H9 (cell line): ENCODE results near the gene GTPBP4. TPM values are rescaled to one million over a fixed set of nuclear protein-coding genes. Genes with fewer than 3 reads are reported as not detected.

Experiments
- DNase-seq: peaks from one replicate; pipeline ENCODE4 v3.0.0-alpha.2; 2017
- H2AFZ ChIP-seq: one replicate; pipeline ENCODE4 v1.6.1; 2013; ENCODE audit warnings: mild to moderate bottlenecking, low read length, control low read depth, moderate library complexity
- H2AK5ac ChIP-seq: 2 replicates; pipeline ENCODE4 v1.6.1; 2013; ENCODE audit warnings: low read length, control low read depth, mixed read lengths; ENCODE audit not compliant: insufficient read length
- H2BK120ac ChIP-seq: one replicate; pipeline ENCODE4 v1.6.1; 2013; ENCODE audit warnings: low read depth, mild to moderate bottlenecking, low read length, control low read depth, inconsistent platforms; ENCODE audit not compliant: poor library complexity, severe bottlenecking
- H2BK12ac ChIP-seq: 2 replicates; pipeline ENCODE4 v1.6.1; 2013; ENCODE audit warnings: low read length, control low read depth, mixed read lengths, low read depth; ENCODE audit not compliant: insufficient read length
- H2BK15ac ChIP-seq: 2 replicates; pipeline ENCODE4 v1.6.1; 2013; ENCODE audit warnings: low read depth, low read length, control low read depth
- H2BK20ac ChIP-seq: one replicate; pipeline ENCODE4 v1.6.1; 2013; ENCODE audit warnings: low read depth, mild to moderate bottlenecking, low read length, control low read depth, inconsistent platforms; ENCODE audit not compliant: poor library complexity, severe bottlenecking
- H2BK5ac ChIP-seq: 2 replicates; pipeline ENCODE4 v1.6.1; 2013; ENCODE audit warnings: low read length, control low read depth, mixed read lengths; ENCODE audit not compliant: insufficient read length
- H3K14ac ChIP-seq: 2 replicates; pipeline ENCODE4 v1.6.1; 2013; ENCODE audit warnings: low read length, control low read depth; ENCODE audit not compliant: insufficient read depth
- H3K18ac ChIP-seq: 2 replicates; pipeline ENCODE4 v1.6.1; 2013; ENCODE audit warnings: low read depth, mild to moderate bottlenecking, mixed read lengths, low read length, control low read depth; ENCODE audit not compliant: insufficient read length
- H3K23ac ChIP-seq: 2 replicates; pipeline ENCODE4 v1.6.1; 2013; ENCODE audit warnings: low read length, control low read depth, mixed read lengths, low read depth; ENCODE audit not compliant: insufficient read length
- H3K23me2 ChIP-seq: 2 replicates; pipeline ENCODE4 v1.6.1; 2013; ENCODE audit warnings: low read depth, mild to moderate bottlenecking, mixed read lengths, low read length, control low read depth; ENCODE audit not compliant: insufficient read length, poor library complexity, severe bottlenecking
- H3K27ac ChIP-seq: 2 replicates; pipeline ENCODE4 v1.5.1; 2013; ENCODE audit warnings: low read length, control low read depth, mixed read lengths, low read depth; ENCODE audit not compliant: insufficient read length
- H3K27me3 ChIP-seq: 2 replicates; pipeline ENCODE4 v1.6.1; 2013; ENCODE audit warnings: low read length, control low read depth, inconsistent platforms; ENCODE audit not compliant: insufficient read depth
- H3K4ac ChIP-seq: 2 replicates; pipeline ENCODE4 v1.6.1; 2013; ENCODE audit warnings: low read depth, mild to moderate bottlenecking, control low read depth, inconsistent platforms, low read length, moderate library complexity
- H3K4me1 ChIP-seq: 2 replicates; pipeline ENCODE4 v1.6.1; 2013; ENCODE audit warnings: low read length, control low read depth, inconsistent platforms; ENCODE audit not compliant: insufficient read depth
- H3K4me2 ChIP-seq: 2 replicates; pipeline ENCODE4 v1.6.1; 2013; ENCODE audit warnings: low read length, control low read depth, mixed read lengths; ENCODE audit not compliant: insufficient read length, insufficient read depth
- H3K56ac ChIP-seq: 2 replicates; pipeline ENCODE4 v1.6.1; 2013; ENCODE audit warnings: low read depth, mild to moderate bottlenecking, mixed read lengths, low read length, control low read depth; ENCODE audit not compliant: insufficient read length
- H3K79me1 ChIP-seq: 2 replicates; pipeline ENCODE4 v1.6.1; 2013; ENCODE audit warnings: low read depth, mild to moderate bottlenecking, moderate library complexity, low read length, control low read depth, inconsistent platforms; ENCODE audit not compliant: insufficient read depth, poor library complexity, severe bottlenecking
- H3K79me2 ChIP-seq: 2 replicates; pipeline ENCODE4 v1.6.1; 2013; ENCODE audit warnings: low read length, control low read depth, inconsistent platforms; ENCODE audit not compliant: insufficient read depth
- H3K9ac ChIP-seq: 2 replicates; pipeline ENCODE4 v1.6.1; 2013; ENCODE audit warnings: low read length, control low read depth, mixed read lengths; ENCODE audit not compliant: insufficient read length; ENCODE audit errors: extremely low read depth
- H3K9me3 ChIP-seq: one replicate; pipeline ENCODE4 v1.6.1; 2013; ENCODE audit warnings: low read depth, low read length, inconsistent platforms; ENCODE audit not compliant: control insufficient read depth
- H3T11ph ChIP-seq: one replicate; pipeline ENCODE4 v1.6.1; 2013; ENCODE audit warnings: mild to moderate bottlenecking, low read length, control low read depth, inconsistent platforms
- H4K20me1 ChIP-seq: one replicate; pipeline ENCODE4 v1.6.1; 2013; ENCODE audit not compliant: control insufficient read depth, insufficient read length, insufficient read depth
- H4K5ac ChIP-seq: 2 replicates; pipeline ENCODE4 v1.6.1; 2013; ENCODE audit warnings: low read depth, mild to moderate bottlenecking, mixed read lengths, low read length, control low read depth; ENCODE audit not compliant: insufficient read length
- H4K8ac ChIP-seq: replicated peaks from 2 replicates; pipeline ENCODE4 v1.6.1; 2013; ENCODE audit warnings: low read length, control low read depth, mixed read lengths, low read depth; ENCODE audit not compliant: insufficient read length
- H4K91ac ChIP-seq: 2 replicates; pipeline ENCODE4 v1.6.1; 2013; ENCODE audit warnings: low read depth, mild to moderate bottlenecking, moderate library complexity, mixed read lengths, low read length, control low read depth; ENCODE audit not compliant: insufficient read length
- H3K27ac Mint-ChIP-seq, 3 experiments: 2 replicates in 2 of 3; 3 replicates in 1 of 3; pipeline ENCODE4 v1.8.0; 2020 to 2021; ENCODE audit warnings: mixed read lengths in 3 of 3, mild to moderate bottlenecking in 1 of 3, moderate library complexity in 1 of 3
- H3K27me3 Mint-ChIP-seq: 2 replicates; pipeline ENCODE4 v1.8.0; 2021; ENCODE audit warnings: low read depth, mild to moderate bottlenecking, moderate library complexity, mixed read lengths
- H3K36me3 Mint-ChIP-seq, 3 experiments: 2 replicates in 2 of 3; 3 replicates in 1 of 3; pipeline ENCODE4 v1.8.0; 2020 to 2021; ENCODE audit warnings: low read depth in 3 of 3, mixed read lengths in 3 of 3; ENCODE audit not compliant: insufficient read depth in 1 of 3
- H3K4me1 Mint-ChIP-seq, 2 experiments: 2 replicates each; pipeline ENCODE4 v1.8.0; 2020; ENCODE audit warnings: mixed read lengths in 2 of 2
- H3K4me3 Mint-ChIP-seq, 2 experiments: 2 replicates in 1 of 2; 3 replicates in 1 of 2; pipeline ENCODE4 v1.8.0; 2020 to 2021; ENCODE audit warnings: mild to moderate bottlenecking in 2 of 2, mixed read lengths in 2 of 2, moderate library complexity in 1 of 2
- H3K9me3 Mint-ChIP-seq, 2 experiments: 2 replicates in 1 of 2; 3 replicates in 1 of 2; pipeline ENCODE4 v1.8.0; 2020; ENCODE audit warnings: mild to moderate bottlenecking in 2 of 2, mixed read lengths in 2 of 2, moderate library complexity in 1 of 2
- WGBS: extraction: QIAGEN DNeasy Blood & Tissue Kit; methylation state at CpG from one replicate; pipeline ENCODE4 v1.1.7; 2013; ENCODE audit warnings: missing lambda C conversion rate, low lambda C conversion rate, mixed read lengths; ENCODE audit not compliant: insufficient read length; ENCODE audit errors: extremely low coverage; 5-methylcytosine and 5-hydroxymethylcytosine counted together
- total RNA-seq: library from RNA; stranded (reverse); gene quantifications from 2 replicates; pipeline ENCODE4 v1.2.1, GENCODE V29; 2021
- TF ChIP-seq, protein P1 (sequence below): fragments of 200-600 bp; sonication (generic); conservative IDR thresholded peaks from 3 replicates; pipeline ENCODE4 v1.8.0; 2021; ENCODE audit warnings: antibody characterized with exemption, mild to moderate bottlenecking

Gene GTPBP4
- total RNA-seq, 1 experiment from 2014 or later, result 134 TPM

DNA sequence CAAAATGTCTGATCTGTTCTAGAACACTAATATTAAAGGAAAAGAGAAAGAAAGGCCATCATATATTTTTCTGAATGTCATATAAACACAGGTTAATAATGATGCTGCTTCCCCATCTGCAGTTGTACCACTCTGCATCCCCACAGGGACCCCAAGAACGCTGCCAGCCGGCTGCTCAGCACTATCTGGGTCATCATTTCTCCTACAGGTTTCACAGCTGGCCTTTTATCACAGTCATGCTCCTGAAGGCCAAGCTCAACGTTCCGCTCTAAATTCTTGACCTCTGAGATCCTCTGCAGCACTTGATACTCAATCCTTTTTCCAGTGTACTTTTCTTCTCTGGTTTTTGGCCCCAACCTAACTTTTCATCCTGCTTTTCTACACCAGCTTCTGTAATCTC is 55.9 kb downstream of the GTPBP4 start:
- no peak overlapping the region for H2BK20ac ChIP-seq
- Mint-ChIP-seq H3K27ac (peak overlapping the region in 2 of 3 experiments; percentile 40 to 88; a peak in 4 of 7 replicates), H3K4me1 (peaks cover 21 to 23% of the 10 kb centered on the region in 2 experiments), H3K9me3 (no peaks in the 10 kb centered on the region; a peak in 2 of 5 replicates), H3K27me3 (no peaks in the 10 kb centered on the region), H3K4me3 (peak overlapping the region in 1 of 2 experiments; percentile 7; a peak in 1 of 5 replicates), H3K36me3 (peaks cover 31 to 66% (median 54%) of the 10 kb centered on the region in 3 experiments)
- no peak overlapping the region for H2BK12ac ChIP-seq
- no peak overlapping the region for H2BK15ac ChIP-seq
- H3K23ac ChIP-seq, result no peak overlapping the region
- peak overlapping the region; percentile 46 for H3K9ac ChIP-seq
- no CpG with 5 or more reads among the region's 4 CpGs for WGBS
- TF ChIP-seq, protein P1, sequence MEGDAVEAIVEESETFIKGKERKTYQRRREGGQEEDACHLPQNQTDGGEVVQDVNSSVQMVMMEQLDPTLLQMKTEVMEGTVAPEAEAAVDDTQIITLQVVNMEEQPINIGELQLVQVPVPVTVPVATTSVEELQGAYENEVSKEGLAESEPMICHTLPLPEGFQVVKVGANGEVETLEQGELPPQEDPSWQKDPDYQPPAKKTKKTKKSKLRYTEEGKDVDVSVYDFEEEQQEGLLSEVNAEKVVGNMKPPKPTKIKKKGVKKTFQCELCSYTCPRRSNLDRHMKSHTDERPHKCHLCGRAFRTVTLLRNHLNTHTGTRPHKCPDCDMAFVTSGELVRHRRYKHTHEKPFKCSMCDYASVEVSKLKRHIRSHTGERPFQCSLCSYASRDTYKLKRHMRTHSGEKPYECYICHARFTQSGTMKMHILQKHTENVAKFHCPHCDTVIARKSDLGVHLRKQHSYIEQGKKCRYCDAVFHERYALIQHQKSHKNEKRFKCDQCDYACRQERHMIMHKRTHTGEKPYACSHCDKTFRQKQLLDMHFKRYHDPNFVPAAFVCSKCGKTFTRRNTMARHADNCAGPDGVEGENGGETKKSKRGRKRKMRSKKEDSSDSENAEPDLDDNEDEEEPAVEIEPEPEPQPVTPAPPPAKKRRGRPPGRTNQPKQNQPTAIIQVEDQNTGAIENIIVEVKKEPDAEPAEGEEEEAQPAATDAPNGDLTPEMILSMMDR, result no peak
- H3K4ac ChIP-seq, result no peak overlapping the region
- H3K79me2 ChIP-seq, result peaks cover 28% of the 10 kb centered on the region
- H3K27ac ChIP-seq, result no peak overlapping the region
- H3K27me3 ChIP-seq, result no peaks in the 10 kb centered on the region
- H2BK5ac ChIP-seq, result no peak overlapping the region
- no peaks in the 10 kb centered on the region for H3K9me3 ChIP-seq
- no peak overlapping the region for H4K91ac ChIP-seq
- no peak overlapping the region for H3T11ph ChIP-seq
- H4K20me1 ChIP-seq, result no peaks in the 10 kb centered on the region
- H3K56ac ChIP-seq, result no peak overlapping the region
- no peaks in the 10 kb centered on the region for H3K79me1 ChIP-seq
- H3K14ac ChIP-seq, result no peak overlapping the region
- no peaks in the 10 kb centered on the region; the same call in 1 of the 2 replicates for H3K4me1 ChIP-seq
- no peak overlapping the region for H3K4me2 ChIP-seq
- no peak for DNase-seq
- H4K8ac ChIP-seq, result no peak overlapping the region
- H3K18ac ChIP-seq, result no peak overlapping the region
- H4K5ac ChIP-seq, result no peak overlapping the region
- H3K23me2 ChIP-seq, result peaks cover 3% of the 10 kb centered on the region
- H2BK120ac ChIP-seq, result no peak overlapping the region
- no peak overlapping the region for H2AK5ac ChIP-seq
- H2AFZ ChIP-seq, result no peak overlapping the region
